Measurements from ENCODE around the gene VANGL2. TPM values are rescaled to one million over a fixed set of nuclear protein-coding genes. Genes with fewer than 3 reads are reported as not detected.

VANGL2 gene
- total and polyA plus RNA-seq, 9 of the 15 experiments (the other 6 are each of a cell fraction or from before 2014, with no cell fraction given) = 0.28 to 4.0 (median 0.98) TPM

DNA sequence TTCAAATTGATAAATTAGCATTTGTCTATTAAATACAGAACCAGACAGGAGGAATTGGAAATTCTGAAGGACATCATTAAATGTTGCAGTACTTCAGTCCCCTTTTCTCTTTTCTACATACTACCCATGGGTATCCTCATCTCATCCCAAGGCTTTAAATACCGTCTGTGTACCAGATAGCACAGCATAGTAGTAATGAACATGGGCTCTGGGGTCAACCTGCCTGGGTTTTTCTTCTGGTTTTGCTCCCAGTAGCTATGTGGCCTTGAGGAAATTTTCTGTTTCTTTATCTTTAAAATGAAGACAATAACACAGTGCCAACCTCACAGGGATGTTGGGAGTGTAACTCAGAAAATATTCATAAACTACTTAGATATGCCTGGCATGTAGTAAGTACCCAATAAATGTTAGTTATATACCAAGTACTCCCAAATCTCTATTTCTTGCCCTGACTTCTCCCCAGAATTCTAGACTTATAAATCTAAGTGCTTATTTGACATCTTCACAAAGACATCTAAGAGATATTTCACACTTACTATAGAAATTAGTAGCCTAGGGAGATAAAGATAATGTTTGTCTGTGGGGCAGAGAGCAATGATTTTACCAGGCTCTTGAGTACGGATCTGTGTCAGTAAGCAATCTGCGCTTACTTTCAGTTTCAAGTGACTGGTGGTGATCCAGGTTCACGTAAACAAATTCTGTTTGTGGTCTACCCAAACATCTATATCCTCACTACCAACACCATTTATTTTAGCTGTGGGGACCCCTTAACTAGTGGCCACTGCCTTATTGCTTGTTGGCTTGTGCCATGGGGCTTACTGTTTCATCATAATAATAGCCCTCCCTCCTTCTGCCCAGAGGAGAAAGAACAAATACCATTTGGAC is 37.3 kb downstream of the VANGL2 start (continued):
- no peak for TF ChIP-seq CTBP1 (IDR thresholded peaks at IDR 0.05; ENCODE audit: borderline replicate concordance)
- TF ChIP-seq CEBPG (CRISPR knock-in tag; IDR thresholded peaks at IDR 0.05) = no peak
- TF ChIP-seq CEBPG (tag; conservative IDR thresholded peaks at IDR 0.05 in 1 of 2, IDR thresholded peaks at IDR 0.05 in 1 of 2) = peak in 1 of 2 experiments; percentile 61; a peak in 2 of 4 replicates
- TF ChIP-seq, protein P1, sequence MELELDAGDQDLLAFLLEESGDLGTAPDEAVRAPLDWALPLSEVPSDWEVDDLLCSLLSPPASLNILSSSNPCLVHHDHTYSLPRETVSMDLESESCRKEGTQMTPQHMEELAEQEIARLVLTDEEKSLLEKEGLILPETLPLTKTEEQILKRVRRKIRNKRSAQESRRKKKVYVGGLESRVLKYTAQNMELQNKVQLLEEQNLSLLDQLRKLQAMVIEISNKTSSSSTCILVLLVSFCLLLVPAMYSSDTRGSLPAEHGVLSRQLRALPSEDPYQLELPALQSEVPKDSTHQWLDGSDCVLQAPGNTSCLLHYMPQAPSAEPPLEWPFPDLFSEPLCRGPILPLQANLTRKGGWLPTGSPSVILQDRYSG (tag; conservative IDR thresholded peaks at IDR 0.05; ENCODE audit: low read depth) = 0 out of 2 replicates have a peak, but pooled peaks have one; percentile 27

- ChIA-PET POLR2A (no interaction called here), CTCF (ENCODE audit: low intra/inter-chr PET ratio) (no interaction called here)
- H3K27me3 ChIP-seq (ENCODE audit: control insufficient read depth in 2 of 2, insufficient read depth in 2 of 2, low read length in 2 of 2) = no peaks in the 10 kb centered on the region
- peak overlapping the region; percentile 92 for H2AFZ ChIP-seq (ENCODE audit: low read depth, low read length)
- no TSS peak for BruUV-seq (replicated peaks)
- no peaks in the 10 kb centered on the region for H3K9me3 ChIP-seq (replicated peaks; ENCODE audit: control insufficient read depth, insufficient read depth, low read depth, low read length)
- intact Hi-C loops (cut with micrococcal nuclease) = no loop called here
- H3K79me2 ChIP-seq (ENCODE audit: control insufficient read depth, insufficient read depth, low read length) = no peaks in the 10 kb centered on the region
- no peaks in the 10 kb centered on the region for H4K20me1 ChIP-seq (replicated peaks; ENCODE audit: control insufficient read depth, insufficient read depth, low read length)
- FAIRE-seq = peak; percentile 73
- peak overlapping the region; percentile 21; the same call in 1 of the 3 replicates for H3K27ac ChIP-seq (ENCODE audit: extremely low read depth, low read depth, low read length)
- peak overlapping the region in 1 of 2 experiments; percentile 47; a peak in 2 of 4 replicates for H3K9ac ChIP-seq (ENCODE audit: insufficient read depth in 1 of 2, low read depth in 2 of 2, low read length in 2 of 2)
- H3K4me1 ChIP-seq (replicated peaks in 1 of 2; ENCODE audit: control insufficient read depth in 2 of 2, insufficient read depth in 2 of 2, low read length in 2 of 2) = peaks cover 0 to 14% of the 10 kb centered on the region in 2 experiments; a peak in 3 of 5 replicates
- no peaks in the 10 kb centered on the region for H3K36me3 ChIP-seq (ENCODE audit: control insufficient read depth, insufficient read depth, low read length)
- no peaks in the 10 kb centered on the region for H3K9me1 ChIP-seq (ENCODE audit: control insufficient read depth, insufficient read depth, low read length)
- peak; percentile 83 for ATAC-seq
- 28% methylated on average over 4 of the region's 4 CpGs for WGBS (ENCODE audit: insufficient coverage, low coverage, missing lambda C conversion rate)
- peak in 1 of 4 experiments; percentile 20 for DNase-seq (ENCODE audit: extremely low read depth in 1 of 4, low spot score in 3 of 4)
- 0 out of 2 replicates have a peak overlapping the region, but pooled peaks have one; percentile 14 for H3K4me3 ChIP-seq
- H3K4me2 ChIP-seq (ENCODE audit: insufficient read depth, low read length) = peak overlapping the region; percentile 72
- in situ Hi-C loops (cut with MboI) = no loop called here
- TF ChIP-seq, protein P2, sequence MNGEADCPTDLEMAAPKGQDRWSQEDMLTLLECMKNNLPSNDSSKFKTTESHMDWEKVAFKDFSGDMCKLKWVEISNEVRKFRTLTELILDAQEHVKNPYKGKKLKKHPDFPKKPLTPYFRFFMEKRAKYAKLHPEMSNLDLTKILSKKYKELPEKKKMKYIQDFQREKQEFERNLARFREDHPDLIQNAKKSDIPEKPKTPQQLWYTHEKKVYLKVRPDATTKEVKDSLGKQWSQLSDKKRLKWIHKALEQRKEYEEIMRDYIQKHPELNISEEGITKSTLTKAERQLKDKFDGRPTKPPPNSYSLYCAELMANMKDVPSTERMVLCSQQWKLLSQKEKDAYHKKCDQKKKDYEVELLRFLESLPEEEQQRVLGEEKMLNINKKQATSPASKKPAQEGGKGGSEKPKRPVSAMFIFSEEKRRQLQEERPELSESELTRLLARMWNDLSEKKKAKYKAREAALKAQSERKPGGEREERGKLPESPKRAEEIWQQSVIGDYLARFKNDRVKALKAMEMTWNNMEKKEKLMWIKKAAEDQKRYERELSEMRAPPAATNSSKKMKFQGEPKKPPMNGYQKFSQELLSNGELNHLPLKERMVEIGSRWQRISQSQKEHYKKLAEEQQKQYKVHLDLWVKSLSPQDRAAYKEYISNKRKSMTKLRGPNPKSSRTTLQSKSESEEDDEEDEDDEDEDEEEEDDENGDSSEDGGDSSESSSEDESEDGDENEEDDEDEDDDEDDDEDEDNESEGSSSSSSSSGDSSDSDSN (IDR thresholded peaks at IDR 0.05; ENCODE audit: borderline replicate concordance in 1 of 2, low read depth in 2 of 2, low read length in 2 of 2) = 0 out of 4 replicates have a peak, but pooled peaks of 1 of the 2 experiments have one; percentile 33
- TF ChIP-seq BRCA1 (IDR thresholded peaks at IDR 0.05) (no peak), BRCA1 (CRISPR knock-in tag; IDR thresholded peaks at IDR 0.05) (no peak), FOS (IDR thresholded peaks at IDR 0.05; ENCODE audit: extremely low read depth, insufficient read length) (no peak), TAF9B (IDR thresholded peaks at IDR 0.05; ENCODE audit: partially characterized antibody) (no peak), CREB1 (IDR thresholded peaks at IDR 0.05) (no peak), CREB1 (CRISPR knock-in tag; IDR thresholded peaks at IDR 0.05) (no peak), FOXP4 (CRISPR knock-in tag; IDR thresholded peaks at IDR 0.05; ENCODE audit: borderline replicate concordance) (no peak), ZNF175 (CRISPR knock-in tag; IDR thresholded peaks at IDR 0.05; ENCODE audit: low read depth) (0 out of 2 replicates have a peak, but pooled peaks have one; percentile 8)
Measured at GRCh38 chr1:160438317-160438918, 38.1 kb downstream of the VANGL2 start.

Measured in K562 (cell line).